GM20000 (cell line): ENCODE measurements around the gene MRPL51.

Experiments used
- DNase-seq: peaks from one replicate; pipeline ENCODE4 v3.0.0; 2012; ENCODE audit warnings: low spot score
- CTCF ChIP-seq: IDR thresholded peaks from 2 replicates; pipeline ENCODE4 v1.5.1; 2012; ENCODE audit warnings: mild to moderate bottlenecking, control low read depth; ENCODE audit errors: extremely low read depth, missing control alignments

MRPL51 gene

GRCh38 chr12:6492838-6493496, at the start of gene MRPL51:
Gene MRPL51 (minus strand): TSS chr12:6493262. CDS start chr12:6493136, 126 bp downstream.
- TF ChIP-seq CTCF: no peak
- peak; percentile 94 for DNase-seq

GRCh38 chr12:6542209-6543009, 49.3 kb upstream of the MRPL51 start:
- DNase-seq: no peak
- no peak for TF ChIP-seq CTCF

- TF ChIP-seq CTCF: no peak
- no peak for DNase-seq
These were observed 48.5 kb upstream of the MRPL51 start for GRCh38 chr12:6541371-6542165.

- no peak for TF ChIP-seq CTCF
- DNase-seq: peak; percentile 62
These were observed 47.3 kb upstream of the MRPL51 start for GRCh38 chr12:6540181-6540877.

- DNase-seq: no peak
- TF ChIP-seq CTCF: no peak
These were observed 46.7 kb upstream of the MRPL51 start for GRCh38 chr12:6539707-6540134.

GRCh38 chr12:6539314-6539682, 46.2 kb upstream of the MRPL51 start:
- DNase-seq: no peak
- TF ChIP-seq CTCF: no peak
